CD4-positive, alpha-beta T cell treated with Interleukin-2 at 100 ng/mL for 4 hours (primary cell): Measurements from ENCODE around the gene TGFA.

ENCODE experiments used
- DNase-seq: peaks from one replicate; pipeline ENCODE4 v3.0.0-alpha.2; 2020; ENCODE audit warnings: low spot score

TGFA gene

GRCh38 chr2:70463581-70463980 lies 90.0 kb downstream of the TGFA start:
- DNase-seq = no peak

GRCh38 chr2:70461981-70462876 lies 91.4 kb downstream of the TGFA start:
- DNase-seq = no peak

GRCh38 chr2:70461414-70461813 lies 92.2 kb downstream of the TGFA start:
- DNase-seq = no peak

GRCh38 chr2:70460333-70460732 lies 93.3 kb downstream of the TGFA start:
- no peak for DNase-seq

GRCh38 chr2:70458661-70459060 lies 95.0 kb downstream of the TGFA start:
- no peak for DNase-seq

- DNase-seq = no peak
These were observed 96.8 kb downstream of the TGFA start for GRCh38 chr2:70456585-70457495.

- no peak for DNase-seq
These were observed 98.6 kb downstream of the TGFA start for GRCh38 chr2:70454936-70455544.

GRCh38 chr2:70450641-70451250 lies 102.9 kb downstream of the TGFA start:
- no peak for DNase-seq

- DNase-seq = no peak
These were observed 105.6 kb downstream of the TGFA start for GRCh38 chr2:70448041-70448440.

GRCh38 chr2:70443726-70444125 lies 109.9 kb downstream of the TGFA start:
- no peak for DNase-seq

- no peak for DNase-seq
These were observed 110.6 kb downstream of the TGFA start for GRCh38 chr2:70443078-70443465.

- DNase-seq = no peak
These were observed 111.1 kb downstream of the TGFA start for GRCh38 chr2:70442301-70443077.

- peak; percentile 64 for DNase-seq
These were observed 113.0 kb downstream of the TGFA start for GRCh38 chr2:70440621-70441020.

- DNase-seq = no peak
These were observed 118.5 kb downstream of the TGFA start for GRCh38 chr2:70435138-70435537.

- DNase-seq = no peak
These were observed 120.3 kb downstream of the TGFA start for GRCh38 chr2:70433315-70433714.

GRCh38 chr2:70431716-70432347 lies 121.8 kb downstream of the TGFA start:
- DNase-seq = no peak

- no peak for DNase-seq
These were observed 127.3 kb downstream of the TGFA start for GRCh38 chr2:70426341-70426740.

GRCh38 chr2:70425682-70426301 lies 127.8 kb downstream of the TGFA start:
- no peak for DNase-seq

GRCh38 chr2:70420740-70421139 lies 132.9 kb downstream of the TGFA start:
- no peak for DNase-seq

GRCh38 chr2:70420143-70420542 lies 133.5 kb downstream of the TGFA start:
- no peak for DNase-seq
